Activated CD4-positive, alpha-beta T cell treated with anti-CD3 and anti-CD28 coated beads for 4 hours (primary cell): ENCODE measurements around the gene RGS6.

Experiments
- DNase-seq, 2 donors: peaks; one replicate each; pipeline ENCODE4 v3.0.0-alpha.2; 2020

Gene RGS6

DNA sequence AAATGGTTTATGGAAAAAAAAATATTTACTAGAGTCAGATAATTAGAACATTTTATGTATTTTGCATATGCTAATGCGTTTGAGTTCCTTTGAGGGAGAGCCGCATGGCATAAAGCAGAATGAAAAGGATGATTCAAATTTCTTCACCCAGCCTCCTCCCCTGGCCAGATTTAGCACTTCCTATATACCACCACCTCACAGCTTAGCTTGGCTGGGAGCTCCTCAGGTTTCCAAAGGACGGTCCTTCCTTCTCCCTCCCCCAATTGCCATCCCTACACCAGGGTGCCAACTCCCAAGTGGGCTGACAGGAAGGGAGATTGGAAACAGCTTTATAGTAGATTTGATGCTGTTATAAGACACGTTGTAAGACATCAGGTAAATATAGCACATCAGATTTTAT lies 157.4 kb downstream of the RGS6 start:
- DNase-seq: no peak

DNA sequence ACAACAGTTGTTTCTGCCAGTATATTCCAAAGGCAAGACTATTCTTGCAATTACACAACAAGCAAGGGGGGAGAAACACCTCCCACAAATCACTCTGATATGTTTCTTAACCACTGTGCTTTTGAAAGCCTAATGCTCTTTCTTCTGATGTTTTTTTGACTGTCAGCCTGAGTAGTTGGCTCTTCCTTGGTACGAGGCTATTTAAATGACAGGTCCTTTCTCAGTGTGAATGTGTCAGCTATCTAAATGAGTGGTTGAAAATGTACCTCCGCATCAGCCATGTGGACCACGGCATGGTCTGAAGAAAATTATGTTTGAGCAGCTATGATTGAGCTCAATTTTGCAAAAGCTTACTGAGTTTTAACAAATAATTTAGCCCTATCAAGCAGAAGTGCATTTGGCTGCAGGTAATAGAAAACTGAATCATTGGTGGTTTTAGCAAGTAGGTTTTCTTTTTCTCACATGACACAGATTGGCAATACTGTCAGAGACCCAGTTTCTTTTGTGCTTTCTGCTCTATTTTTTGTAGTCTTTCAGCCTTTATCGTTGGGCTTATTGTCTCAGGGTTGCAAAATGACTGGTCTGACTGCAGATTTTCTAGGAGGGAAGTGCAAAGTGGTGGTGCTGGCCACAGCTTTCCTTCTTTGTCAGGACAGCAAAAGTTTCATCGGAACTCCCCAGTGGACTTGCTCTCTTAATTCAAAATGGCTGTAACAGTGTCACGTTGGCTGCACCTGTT lies 162.8 kb downstream of the RGS6 start:
- DNase-seq: no peak

DNA sequence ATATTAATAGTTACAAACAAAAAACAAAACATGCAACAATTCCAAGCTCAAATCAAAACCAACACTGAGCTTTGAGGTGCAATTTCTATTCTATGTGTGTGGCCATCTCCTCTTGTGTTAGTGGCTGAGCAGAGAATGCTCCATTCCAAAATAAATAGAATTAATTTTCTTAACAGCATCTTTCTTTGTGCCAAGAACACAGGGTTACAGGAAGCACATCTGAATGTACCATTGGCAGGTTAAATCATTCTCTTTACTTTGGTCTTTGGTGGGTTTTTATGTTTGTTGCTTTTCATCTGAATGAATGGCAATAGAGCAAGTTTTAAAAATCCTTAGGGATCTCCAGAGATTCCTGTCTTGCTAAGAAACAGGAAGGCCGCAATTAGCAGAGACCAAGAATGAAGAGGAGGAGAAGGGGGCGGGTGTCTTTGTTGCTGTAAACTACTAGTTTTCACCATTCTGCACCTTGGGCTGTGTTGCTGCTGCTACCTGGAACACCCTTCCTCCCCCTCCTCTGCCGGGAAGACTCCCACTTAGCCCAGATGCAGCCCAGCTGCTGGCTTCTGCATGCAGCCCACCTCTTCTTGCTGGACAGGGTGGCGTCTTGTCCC lies 165.0 kb downstream of the RGS6 start:
- DNase-seq: no peak

DNA sequence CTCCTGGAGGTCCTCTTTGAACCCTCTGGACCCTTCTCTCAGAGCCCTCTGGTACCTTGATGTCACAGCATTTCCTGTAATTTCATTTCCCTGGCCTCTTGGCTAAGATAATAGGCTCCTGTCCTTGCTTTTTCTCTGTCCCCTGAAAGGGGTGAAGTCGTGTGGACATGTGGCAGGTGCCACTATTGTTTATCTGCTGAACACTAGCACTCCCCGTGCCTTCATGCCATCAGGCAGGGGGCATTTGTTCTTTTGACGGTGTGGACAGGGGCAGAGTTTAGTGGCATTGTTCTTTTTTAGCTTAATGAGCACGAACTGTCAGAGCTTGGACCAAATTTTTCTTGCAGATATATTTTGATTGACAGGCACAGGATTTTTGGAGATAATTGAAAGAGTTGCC lies 166.0 kb downstream of the RGS6 start:
- DNase-seq: no peak

DNA sequence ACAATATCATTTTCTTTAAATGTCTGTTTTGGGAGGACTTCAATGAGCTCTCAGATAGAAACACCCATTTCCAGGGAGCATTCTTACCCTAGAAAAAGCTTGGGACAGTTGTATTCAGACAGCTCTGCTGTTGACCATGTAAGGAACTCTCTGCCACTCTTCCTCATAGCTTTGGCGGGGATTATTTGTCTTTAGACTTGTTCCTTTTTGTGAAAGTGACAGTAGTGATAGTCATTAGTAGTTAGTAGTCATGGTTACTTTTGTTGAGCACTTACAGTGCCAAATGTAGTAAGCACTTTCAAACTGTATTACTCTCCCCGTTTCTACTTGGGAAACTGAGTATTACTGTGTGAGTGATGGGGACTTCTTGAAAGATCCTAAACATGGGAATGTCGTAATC lies 167.3 kb downstream of the RGS6 start:
- no peak for DNase-seq

DNA sequence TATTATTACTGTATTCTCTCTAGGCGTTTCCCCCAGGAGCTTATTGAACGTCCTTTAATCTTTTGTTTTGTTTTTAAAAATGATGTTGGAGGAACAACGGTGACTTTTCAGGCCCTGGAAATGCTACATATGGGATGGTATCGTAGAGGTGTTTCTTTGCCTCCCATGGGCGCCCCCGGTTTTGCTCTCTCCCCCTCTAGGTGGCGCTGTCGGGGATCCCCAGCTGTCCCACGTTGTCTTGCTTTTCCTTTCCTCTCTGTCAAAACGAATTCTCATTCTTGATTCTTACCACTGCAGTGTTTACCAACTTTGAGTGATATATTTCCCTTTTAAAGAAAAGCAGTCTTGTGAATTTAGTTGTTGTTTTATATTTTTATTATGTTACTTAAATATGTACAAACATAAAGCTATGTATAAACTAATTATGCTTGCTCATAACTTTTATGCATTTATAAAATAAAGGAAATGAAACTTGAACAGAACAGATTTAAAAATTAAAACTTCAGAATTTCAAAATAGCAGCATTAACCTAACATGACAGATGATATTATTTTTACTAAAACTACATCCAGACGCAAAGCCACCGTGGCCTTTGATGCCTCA lies 171.9 kb downstream of the RGS6 start:
- peak in 1 of 2 donors; percentile 9 for DNase-seq

DNA sequence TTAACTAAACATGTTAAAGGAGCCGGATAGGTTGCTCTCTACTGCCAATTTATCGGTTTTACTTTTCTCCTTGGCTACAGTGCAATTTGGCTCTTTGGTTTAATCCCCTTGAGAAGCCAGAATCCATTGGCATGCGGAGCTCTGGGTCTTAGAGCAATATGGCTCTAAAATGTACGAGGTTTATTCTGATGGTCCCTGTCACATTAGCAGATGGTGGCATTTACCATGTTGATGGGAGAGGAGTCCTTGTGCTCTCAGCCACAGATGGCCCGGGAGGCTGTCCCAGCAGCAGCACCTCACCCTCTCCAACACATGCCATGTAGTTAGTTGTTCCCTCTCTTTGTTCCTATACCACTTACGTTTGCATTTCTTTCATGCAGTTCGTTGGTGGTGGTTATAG lies 179.7 kb downstream of the RGS6 start:
- no peak for DNase-seq

DNA sequence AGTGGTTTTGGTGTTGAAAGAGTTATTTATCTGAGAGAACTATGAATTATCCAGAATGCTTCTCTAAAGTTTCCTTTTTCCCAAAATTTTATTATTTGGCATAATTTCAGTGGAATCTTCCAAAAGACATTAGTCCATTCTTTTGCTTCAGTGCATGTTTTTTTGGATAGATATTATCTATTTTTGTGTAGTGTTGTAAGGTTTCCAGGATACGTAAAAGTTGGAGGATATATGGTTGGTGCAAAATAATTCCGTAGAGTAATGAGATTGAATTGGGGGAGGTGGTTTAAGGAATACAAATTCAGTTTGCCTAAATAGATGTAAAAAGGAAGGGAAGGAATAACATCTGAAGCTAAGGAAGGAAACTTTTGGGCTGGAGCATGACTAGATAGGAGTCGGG lies 186.6 kb downstream of the RGS6 start:
- no peak for DNase-seq

DNA sequence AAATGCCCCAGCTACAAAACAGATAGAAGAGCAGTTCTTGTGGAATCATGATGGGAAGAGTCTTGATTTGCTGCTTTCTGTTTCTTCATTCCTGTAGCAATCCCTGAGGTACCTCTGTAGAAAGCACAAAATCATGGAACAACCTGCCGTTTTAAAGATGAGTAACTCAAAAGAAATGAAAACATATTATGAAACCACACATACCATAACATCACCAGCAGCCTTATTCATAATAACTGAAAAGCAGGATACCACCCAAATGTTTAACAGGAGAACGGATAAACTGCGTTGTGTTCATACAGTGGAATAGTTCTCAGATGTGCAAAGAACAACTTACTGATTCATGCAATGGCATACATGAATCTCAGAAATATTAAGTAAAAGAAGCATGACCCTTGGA lies 188.1 kb downstream of the RGS6 start:
- no peak for DNase-seq

DNA sequence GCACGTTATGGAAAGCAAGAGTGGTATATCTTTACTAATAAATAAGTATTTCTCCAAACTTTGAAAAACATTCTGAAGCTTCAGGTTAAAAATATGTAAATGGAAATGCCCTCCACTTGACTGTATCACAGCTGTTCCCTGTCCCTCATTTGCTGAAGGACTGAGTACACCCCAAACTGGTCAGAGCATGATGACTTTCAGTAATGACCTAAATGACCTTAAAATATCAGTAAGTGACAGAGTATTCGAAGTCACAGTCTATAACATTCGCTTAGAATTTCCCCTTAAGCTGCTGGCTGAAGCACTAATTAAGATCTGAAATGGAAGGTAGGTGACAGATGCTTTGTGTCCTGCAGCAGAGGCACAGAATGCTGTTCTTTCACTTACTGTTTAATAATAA lies 191.5 kb downstream of the RGS6 start:
- no peak for DNase-seq

DNA sequence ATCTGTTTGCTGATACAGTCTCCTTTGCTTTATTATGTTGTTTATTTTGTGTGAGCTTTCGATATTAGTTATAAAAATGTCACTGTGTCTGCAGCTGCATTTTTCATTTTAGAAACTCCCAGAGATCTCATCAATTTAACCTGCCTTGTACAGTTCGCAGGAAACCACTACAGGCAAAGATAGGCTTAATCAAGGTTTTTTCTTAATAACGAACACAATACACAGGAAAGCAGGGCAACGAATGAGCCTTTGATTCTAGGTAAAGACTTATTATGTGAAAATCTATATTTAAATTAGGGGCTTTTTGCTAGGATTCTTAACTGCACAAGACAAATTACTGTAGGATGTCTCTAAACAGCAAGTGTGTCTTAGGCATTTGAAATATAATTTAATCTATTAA lies 191.9 kb downstream of the RGS6 start:
- DNase-seq: no peak

DNA sequence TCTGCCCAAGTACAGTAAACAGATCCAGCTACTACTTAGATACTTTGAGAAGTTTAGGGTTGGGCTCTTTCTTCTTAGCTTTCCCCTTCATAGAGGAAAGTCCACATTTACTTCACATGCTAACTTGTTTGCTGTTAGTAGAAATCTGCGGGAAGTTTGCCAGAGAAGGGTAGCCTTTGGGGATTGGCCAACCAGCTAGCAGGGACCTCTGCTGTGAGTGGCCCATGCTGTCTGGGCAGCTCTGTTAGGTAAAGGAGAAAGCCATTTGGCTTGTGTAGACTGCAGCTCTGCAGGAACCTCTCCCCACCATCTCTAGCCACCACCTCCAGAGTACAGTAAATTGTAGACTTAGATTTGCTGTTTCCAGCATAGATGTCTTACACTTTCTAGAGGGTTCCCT lies 193.9 kb downstream of the RGS6 start:
- DNase-seq: no peak

DNA sequence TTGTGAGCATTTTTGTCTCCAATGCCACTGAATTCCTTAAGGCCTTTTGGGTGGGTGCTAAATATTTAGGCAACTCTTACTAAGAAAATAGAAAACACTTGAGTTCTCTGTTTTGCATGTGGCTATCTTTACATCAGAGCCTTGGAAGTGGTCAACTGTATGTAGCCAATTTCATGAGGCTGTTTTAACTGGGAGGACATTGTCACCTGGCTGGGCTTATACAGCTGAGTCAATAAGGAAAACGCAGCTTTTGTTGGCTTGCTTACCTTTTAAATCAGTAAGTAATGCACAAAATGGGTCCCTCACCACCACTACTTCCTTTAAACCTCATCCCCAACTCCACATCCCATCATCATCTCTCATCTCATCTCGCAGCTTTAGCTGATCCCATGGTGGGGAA lies 194.3 kb downstream of the RGS6 start:
- DNase-seq: no peak

DNA sequence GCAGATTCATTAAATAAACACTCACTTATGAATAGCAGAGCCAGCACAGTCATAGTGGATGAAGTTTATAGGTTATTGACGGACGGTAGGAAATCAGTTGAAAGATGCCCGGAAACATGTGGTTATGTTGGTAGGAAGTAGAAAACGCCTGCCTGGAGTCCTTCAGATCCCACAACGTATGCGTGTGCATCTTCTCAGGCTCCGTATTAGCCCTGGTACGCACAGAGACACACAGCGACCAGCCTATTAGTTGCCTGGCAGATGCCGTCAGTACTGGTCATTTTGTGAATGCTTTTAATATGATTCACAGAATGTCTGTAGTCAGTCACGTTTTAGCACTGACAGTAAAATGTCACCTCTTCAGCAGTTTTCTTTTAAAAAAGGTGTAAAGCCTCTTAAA lies 196.4 kb downstream of the RGS6 start:
- DNase-seq: no peak

DNA sequence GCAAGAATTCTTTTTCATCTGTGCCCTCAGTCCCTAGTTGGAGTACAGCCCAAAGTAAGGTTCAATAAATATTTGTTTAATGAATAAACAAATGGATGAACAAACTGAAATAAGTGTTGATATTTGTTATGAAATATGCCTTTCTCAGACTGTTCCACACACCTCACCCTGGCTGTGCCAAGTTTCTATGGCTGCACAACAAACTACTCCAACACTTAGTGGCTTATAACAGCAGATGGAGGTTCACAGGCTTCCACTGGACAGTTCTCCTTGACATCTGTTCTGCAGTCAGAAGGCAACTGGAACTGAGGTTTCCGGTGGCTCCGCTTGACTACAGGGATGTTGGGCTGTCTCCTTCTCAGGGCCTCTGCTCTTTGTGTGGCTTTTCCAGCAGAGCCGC lies 197.1 kb downstream of the RGS6 start:
- DNase-seq: no peak

DNA sequence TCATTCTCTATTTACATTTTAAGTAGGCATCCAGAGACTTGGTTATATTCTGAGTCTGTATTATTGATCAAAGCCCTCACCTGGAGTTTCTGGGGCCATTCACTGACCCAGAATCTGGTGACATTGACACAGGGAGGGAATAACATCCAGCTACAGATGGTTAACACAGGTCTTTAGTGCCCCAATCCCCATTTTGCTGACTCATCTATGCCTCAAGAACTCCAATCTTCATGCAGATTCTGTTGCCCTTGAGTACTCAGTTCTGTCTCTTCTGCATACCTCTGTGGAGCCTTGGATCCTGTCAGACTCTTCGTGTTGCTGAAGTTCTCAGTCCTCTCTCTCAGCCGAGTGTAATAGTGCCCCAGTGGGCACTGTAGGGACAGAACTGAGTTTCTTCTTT lies 208.9 kb downstream of the RGS6 start:
- no peak for DNase-seq

DNA sequence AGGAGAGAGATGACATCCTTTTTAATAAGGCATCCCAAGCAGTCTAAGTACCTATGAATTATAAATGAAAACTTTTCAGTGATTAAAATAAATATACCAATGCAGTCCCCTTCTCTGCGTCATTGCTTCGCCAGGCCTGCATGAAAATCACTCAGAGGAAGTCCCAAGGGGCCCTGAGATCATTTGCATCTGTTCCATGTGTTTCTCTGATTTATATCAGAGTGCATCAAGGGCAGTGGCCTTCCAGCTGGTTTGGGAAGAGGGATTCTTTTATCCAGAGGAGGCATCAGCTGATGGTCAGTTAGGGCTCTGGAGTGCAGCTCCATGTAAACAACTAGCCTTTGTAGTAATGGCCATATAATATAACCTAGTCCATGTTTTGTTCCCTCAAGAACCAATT lies 210.1 kb downstream of the RGS6 start:
- no peak for DNase-seq

DNA sequence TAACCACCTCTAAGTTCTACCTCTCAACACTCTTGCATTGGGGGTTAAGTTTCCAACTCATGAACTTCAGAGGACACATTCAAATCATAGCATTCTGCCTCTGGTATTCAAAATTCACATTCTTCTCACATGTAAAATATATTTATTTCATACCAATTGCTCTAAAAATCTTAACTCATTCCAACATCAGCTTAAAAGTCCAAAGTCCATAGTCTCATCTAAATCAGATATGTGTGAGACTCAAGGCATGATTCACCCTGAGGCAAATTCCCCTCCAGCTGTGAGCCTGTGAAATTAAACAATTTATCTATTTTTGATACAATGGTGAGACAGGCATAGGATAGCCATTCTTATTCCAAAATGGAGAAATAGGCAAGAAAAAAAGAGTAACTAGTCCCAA lies 214.0 kb downstream of the RGS6 start:
- DNase-seq: no peak

DNA sequence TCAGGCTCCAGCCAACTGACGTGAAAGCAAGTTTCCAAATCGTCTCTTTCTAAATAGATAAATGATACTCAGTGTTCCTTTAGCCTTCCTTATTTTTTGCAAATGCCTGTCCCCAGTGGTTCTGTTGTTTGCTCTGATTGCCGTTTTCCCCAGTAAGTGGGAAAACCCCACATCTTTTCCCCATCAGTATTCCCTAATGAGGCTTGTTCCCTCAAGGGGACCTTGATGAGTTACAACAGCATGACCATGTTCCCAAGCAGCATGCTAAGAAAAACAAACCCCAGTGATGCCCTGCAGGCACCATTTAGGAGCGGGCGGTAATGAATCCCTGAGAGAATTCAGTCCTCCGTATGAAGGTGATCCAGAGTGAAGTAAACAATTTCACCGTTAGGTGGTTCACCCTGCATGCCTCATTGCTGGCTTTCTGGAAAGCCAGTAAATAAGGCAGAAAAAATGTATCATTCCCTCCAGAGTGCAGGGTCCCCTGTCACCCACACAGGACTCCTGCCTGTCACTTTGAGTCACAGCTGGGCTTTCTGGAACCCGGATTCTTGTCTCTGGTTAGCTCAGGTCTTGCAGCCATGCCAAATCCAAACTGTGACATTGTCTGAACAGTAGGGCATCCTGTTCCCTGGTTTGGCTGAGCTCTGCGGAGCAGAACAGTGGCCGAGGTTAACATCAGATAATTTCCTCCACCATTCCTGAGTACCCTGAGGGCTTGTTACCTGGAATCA lies 222.6 kb downstream of the RGS6 start:
- no peak for DNase-seq

DNA sequence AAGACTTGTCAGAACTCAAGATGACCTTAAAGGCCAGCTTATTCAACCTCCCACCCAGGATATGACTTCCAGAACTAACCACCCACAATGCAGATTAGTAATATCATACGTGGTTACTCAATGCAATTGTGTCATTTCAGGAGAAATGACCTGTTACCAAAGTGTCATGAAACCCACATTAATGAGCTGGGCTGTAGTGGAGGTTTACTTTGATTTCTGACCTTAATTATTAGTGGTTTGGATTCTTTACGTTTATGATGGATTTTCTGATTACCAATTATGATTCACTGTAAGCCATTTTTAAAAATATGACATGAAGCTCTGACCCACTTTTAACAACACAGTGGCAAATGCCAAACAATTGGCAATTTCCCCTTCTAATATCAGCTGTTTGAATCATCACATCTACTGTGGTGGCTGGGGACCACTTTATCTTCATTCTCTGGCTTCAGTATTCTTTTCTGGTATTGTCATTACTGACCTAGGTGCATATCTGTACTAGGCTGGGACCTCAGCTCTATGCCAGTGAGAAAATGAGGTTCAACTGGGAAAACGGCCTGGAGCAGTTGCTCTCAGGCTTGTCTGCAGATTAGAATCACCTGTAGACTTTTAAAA lies 223.3 kb downstream of the RGS6 start:
- DNase-seq: no peak

DNA sequence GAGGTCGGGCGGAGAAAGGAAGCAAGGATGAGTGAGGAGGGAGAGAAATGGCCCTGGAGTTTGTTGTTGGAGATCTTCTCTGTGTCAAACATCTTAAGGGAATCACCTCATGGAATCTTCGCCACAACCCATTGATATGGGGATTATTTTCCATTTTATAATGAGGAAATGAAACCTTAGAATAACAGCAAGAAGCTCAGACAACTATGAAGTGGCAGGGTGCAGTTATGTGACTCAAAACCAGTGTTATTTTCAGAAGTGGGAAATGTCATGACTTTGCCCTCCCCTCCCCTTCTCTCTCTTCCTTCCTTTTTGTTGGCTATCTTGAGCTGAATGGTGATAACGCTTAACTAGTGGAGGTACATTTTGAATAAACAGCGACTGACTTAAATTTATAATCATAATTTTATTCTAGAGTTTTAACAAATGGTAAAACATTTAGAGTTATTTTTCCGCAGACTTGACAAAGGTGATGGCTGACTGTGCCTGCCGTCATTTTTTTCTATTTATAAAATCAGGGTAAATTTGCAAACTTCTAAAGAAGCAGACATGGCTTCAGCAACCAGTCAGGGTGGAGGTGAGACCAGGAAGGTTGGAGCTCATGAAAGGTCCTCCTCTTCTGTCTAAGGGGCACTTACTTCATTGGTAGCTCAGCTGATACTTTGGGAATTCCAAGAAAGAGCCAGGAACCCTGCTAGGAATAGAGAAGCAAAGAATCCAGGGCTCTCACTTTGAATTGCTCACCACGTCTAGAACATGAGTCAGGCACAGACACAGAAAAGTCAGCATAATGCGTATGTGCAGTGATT lies 232.4 kb downstream of the RGS6 start:
- no peak for DNase-seq

DNA sequence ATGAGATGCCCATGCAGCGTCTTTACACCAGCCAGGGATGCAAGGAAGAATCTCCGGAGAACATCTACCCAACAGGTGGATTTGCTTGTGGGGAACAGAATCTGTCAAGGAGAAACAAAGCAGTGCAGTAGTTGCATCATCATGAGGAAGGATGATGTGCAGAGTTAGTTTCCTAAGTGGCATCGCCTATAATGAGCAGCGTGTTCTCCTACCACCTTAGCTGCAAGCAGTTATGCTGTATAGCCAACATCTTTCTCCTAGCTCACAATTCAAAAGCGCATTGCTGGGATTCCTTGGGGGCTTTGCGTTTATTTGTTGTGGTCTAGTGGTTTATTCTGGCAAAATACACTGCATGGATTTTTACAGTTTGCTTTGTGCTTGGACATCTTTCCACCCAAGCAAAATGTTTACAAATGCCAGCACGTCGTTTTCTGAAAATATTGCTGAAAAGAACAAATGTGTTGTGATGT lies 233.0 kb downstream of the RGS6 start:
- DNase-seq: no peak

DNA sequence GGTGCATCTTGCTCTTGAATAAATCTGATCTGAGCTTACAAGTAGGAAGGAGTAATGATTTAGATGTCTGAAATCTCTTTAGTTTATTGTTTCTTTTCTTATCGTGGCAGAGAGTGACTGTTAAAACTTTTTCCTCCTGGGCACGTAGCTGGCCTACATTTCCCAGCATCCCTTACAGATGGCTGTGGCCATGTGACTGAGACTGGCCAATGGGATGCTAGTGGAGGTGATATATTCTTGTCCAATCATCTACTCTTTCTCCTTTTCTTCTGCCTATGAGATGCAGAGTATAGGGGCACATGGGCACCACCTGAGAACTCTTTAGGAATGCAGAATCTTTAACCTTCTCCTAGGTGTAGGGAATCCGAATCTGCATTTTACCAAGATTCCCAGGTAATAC lies 237.3 kb downstream of the RGS6 start:
- no peak for DNase-seq
